ENCODE data around the gene GTSE1.

Gene GTSE1

GRCh38 chr22:46354176-46354992 is 57.7 kb downstream of the GTSE1 start:
- DNase-seq, result no peak

GRCh38 chr22:46354993-46355305 is 58.3 kb downstream of the GTSE1 start:
- DNase-seq, result no peak

- DNase-seq, result peak; percentile 58
These were observed 58.8 kb downstream of the GTSE1 start for GRCh38 chr22:46355369-46355995.

- DNase-seq, result no peak
These were observed 59.4 kb downstream of the GTSE1 start for GRCh38 chr22:46355996-46356471.

- no peak for DNase-seq
These were observed 60.1 kb downstream of the GTSE1 start for GRCh38 chr22:46356496-46357480.

GRCh38 chr22:46357711-46358520 is 61.2 kb downstream of the GTSE1 start:
- DNase-seq, result no peak

- no peak for DNase-seq
These were observed 62.1 kb downstream of the GTSE1 start for GRCh38 chr22:46358766-46359165.

- no peak for DNase-seq
These were observed 62.7 kb downstream of the GTSE1 start for GRCh38 chr22:46359362-46359761.

- no peak for DNase-seq
These were observed 63.4 kb downstream of the GTSE1 start for GRCh38 chr22:46360097-46360496.

- DNase-seq, result no peak
These were observed 64.2 kb downstream of the GTSE1 start for GRCh38 chr22:46360891-46361290.

GRCh38 chr22:46361826-46362202 is 65.1 kb downstream of the GTSE1 start:
- no peak for DNase-seq

- DNase-seq, result no peak
These were observed 65.7 kb downstream of the GTSE1 start for GRCh38 chr22:46362203-46362933.

- no peak for DNase-seq
These were observed 66.4 kb downstream of the GTSE1 start for GRCh38 chr22:46362934-46363515.

- no peak for DNase-seq
These were observed 67.1 kb downstream of the GTSE1 start for GRCh38 chr22:46363611-46364321.

GRCh38 chr22:46364341-46365165 is 67.9 kb downstream of the GTSE1 start:
- no peak for DNase-seq

GRCh38 chr22:46365166-46365624 is 68.5 kb downstream of the GTSE1 start:
- no peak for DNase-seq

GRCh38 chr22:46366327-46366731 is 69.7 kb downstream of the GTSE1 start:
- no peak for DNase-seq

- DNase-seq, result no peak
These were observed 70.4 kb downstream of the GTSE1 start for GRCh38 chr22:46366801-46367706.

All from stimulated activated CD4-positive, alpha-beta T cell treated with anti-CD3 and anti-CD28 coated beads, Interleukin-12 subunit alpha, Interleukin-12 subunit beta, amount 100 ng/mL, for 4 hours (primary cell).